GM19324 (cell line): ENCODE data around the gene MRPS15.
"Not testable (repeated sequence)": the region's sequence is repeated elsewhere in the genome, so short reads cannot be mapped to it uniquely, and the experiment has no call there.

Experiments
- ATAC-seq: cut with Tn5 transposase; IDR thresholded peaks from one replicate; pipeline ENCODE4 v1.9.1; 2021; ENCODE audit warnings: mild to moderate bottlenecking, moderate library complexity; ENCODE audit not compliant: unreplicated experiment, low FRiP score

The MRPS15 gene

DNA sequence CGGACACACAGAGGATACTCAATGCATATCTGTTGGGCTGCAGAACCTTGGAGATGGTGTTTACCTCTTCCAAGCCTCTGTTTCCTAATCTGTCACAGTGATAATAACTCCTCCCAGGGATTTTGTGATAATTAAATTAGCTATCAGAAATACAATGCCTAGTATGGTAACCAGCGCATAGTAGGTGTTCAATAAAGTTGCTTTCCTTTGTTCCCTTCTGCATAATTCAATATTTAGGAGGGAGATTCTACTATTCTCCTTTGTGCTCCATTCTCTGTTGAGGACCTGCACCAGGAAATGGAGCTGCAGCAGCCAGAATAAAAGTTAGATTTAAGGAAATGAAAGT lies 21.9 kb upstream of the MRPS15 start:
- ATAC-seq: no peak

- no peak for ATAC-seq
Observed at GRCh38 chr1:36484099-36484498, 19.9 kb upstream of the MRPS15 start.

GRCh38 chr1:36482724-36483388 lies 18.7 kb upstream of the MRPS15 start, which contains the start of gene CSF3R:
TSS of gene CSF3R (minus strand) at chr1:36482913. CDS start at chr1:36479496, 3,417 bp downstream.
- ATAC-seq: no peak

DNA sequence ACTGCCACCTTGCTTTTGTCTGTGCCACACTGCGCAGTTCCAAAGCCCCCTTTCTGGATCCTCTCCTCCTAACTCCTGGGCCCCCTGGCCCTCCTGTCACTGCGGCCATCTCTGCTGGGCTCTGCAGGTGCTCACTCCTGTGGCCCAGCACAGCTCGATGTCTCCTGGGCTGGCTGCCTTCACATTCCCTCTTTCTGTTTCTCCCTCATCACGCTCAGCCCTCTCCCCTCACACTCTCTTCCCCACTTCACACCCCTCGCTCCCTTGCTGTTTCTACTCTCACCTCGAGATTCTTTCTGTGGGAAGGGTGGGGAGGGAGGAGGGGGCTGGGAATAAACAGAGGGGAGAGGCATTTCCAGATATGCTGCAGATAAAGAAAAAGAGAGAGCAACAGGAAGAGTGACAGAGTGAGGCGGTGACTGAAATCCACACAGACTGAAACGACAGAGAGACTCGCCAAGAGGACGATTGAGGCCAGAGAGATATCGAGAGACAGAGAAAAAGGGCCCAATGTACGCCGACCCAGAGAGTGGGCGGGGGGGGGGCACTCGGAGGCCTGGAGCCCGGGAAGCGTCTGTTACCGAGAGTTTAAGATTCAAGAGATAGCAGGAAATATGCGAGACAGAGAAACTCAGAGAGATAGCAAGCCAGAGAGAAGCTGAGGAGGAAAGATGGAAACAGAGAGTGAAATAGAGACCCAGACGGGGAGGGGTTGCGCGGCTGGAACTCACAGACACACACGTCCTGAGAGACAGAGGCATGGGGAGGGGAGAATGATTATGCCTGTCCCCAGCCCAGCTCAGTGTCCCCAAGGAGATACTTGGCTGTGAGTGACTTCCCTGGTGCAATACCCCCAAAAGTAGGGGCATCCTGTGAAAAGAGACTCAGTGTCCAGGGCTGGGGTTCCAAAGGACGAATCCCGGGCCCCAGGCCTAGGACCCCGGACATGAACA lies 17.9 kb upstream of the MRPS15 start:
- ATAC-seq: no peak

DNA sequence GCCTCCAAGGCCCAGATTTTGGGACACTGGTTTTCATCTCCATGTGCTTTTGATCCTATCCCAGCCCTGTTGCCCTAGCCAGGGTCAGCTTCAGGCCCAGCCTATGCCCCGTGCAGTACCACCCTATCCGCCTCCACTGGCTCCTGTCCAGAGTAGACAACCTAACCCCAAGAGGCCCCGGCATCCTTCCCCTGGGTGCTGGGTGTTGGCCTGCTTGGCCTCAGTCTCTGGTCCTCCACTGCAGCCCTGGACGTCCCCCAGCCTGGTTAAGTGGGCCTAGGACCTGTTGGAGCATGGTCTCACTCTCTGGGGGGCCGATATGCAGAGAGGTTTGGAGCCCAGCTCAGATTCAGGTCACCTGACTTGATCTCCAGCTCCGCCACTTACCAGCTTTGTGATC lies 16.9 kb upstream of the MRPS15 start:
- ATAC-seq: no peak

- ATAC-seq: no peak
Observed at GRCh38 chr1:36480161-36480560, 16.0 kb upstream of the MRPS15 start.

DNA sequence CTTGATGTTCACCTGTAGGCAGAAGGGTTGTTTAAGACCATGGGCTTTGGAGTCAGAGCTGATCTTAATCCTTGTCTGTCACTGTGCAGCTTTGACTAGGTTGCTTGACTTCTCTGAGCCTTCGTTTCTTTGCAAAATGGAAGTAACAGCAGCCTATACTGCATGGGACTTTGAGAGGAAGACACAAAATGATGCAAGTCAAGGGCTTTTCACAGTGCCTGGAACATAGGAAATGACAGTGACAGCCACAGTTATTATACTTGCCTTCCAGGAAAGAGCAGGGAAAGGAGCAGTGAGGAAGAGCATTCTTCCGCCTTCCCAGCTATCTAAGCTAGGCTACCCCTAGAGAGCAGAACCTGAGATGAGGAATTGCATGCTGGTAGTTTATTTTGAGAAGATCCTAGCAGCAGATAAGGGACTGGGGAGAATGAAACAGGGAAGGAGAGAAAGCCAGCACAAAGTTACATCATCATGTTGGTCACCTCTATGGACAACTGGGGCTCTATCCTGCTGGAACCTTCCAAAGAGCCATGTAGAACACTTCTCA lies 15.4 kb upstream of the MRPS15 start:
- no peak for ATAC-seq

GRCh38 chr1:36477615-36478014 lies 13.4 kb upstream of the MRPS15 start:
- not testable (repeated sequence) for ATAC-seq

DNA sequence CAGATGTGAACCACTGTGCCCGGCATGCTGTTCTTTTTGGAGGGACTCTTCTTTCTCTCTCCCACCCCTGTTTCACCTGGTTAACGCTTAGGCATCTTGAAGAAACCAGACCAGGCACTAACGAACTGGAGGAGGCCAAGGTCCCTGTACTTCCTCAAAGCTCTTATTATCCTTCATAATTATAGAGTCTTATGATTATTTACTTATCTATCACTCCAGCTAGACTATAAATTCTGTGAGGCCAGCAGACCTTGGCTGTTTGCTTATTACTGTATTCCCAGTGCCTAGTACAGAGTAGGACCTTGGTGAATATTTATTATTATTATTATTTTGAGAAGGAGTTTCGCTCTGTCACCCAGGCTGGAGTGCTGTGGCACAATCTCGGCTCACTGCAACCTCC lies 12.8 kb upstream of the MRPS15 start:
- no peak for ATAC-seq

- no peak for ATAC-seq
Observed at GRCh38 chr1:36475910-36476604, 11.9 kb upstream of the MRPS15 start.

GRCh38 chr1:36475341-36475740 lies 11.2 kb upstream of the MRPS15 start:
- ATAC-seq: no peak

GRCh38 chr1:36472656-36473055 lies 8.5 kb upstream of the MRPS15 start:
- ATAC-seq: no peak

DNA sequence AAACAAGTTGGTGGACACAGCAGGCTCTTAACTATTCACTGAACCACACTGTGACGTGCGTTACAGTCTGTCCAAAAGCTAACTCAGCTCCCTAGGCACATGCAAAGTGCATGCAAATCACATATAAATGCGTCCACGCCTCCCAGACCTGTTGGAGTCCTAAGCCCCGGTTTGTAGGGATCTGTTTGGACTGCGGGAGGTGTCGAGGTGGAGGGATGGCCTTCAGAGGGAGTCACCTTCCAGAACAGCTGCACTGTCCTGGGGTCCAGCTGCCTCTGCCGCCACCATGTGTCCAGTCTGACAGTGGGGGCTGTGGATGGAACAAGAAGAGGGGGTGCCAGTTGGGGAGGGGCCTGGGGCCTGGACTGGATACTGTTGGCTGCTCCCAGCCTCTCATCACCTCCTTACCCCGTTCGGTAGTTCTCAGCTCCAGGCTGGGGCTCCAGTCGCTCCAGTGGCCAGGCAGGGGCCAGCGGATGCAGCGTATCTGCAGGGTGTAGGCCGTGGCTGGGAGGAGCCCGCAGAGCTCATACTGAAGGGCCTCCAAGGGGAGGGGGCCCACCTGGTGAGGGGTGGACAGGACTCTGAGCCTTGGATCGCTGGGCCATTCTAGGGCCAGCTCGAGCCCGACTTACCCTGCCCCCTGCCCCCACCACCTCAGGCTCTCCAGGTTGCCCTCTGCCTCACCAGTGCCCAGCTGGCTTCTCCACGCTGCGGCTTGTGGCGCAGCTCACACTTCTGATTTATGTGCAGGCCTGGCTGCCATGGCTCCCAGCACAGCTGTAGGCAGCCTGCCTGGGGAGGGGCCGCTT lies 7.9 kb upstream of the MRPS15 start:
- ATAC-seq: no peak

GRCh38 chr1:36469163-36469562 lies 5.0 kb upstream of the MRPS15 start:
- no peak for ATAC-seq

GRCh38 chr1:36467700-36468455 lies 3.7 kb upstream of the MRPS15 start:
- ATAC-seq: no peak

DNA sequence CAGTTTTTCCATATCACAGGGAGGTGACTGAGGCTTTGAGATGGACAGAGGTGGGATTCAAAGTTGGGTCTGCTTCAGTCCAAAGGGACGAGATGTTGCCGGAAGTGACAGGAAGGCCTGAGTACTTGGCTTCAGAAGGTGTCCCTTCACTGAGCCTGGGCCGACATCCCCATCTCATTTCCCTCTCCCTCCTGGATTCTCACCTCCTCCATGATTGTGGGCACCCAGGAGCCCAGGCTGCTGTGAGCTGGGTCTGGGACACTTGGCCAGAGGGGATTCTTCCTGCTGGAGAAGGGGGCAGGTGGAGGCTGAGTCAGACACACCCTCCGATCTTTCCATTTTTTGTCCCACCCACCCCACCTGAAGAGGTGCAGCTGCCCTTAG lies 2.8 kb upstream of the MRPS15 start:
- no peak for ATAC-seq

- ATAC-seq: no peak
Observed at GRCh38 chr1:36466370-36467026, 2.3 kb upstream of the MRPS15 start.

- no peak for ATAC-seq
Observed at GRCh38 chr1:36465731-36466369, 1.7 kb upstream of the MRPS15 start.
